Gastrocnemius medialis (tissue), 4 donors: ENCODE results near the gene PKHD1.

Experiments used
- CTCF ChIP-seq, 5 experiments: fragments of 450-650 bp in 3 of 5; fragments of 200-600 bp in 2 of 5; sonication (generic) in 2 of 5; IDR thresholded peaks in 4 of 5; conservative IDR thresholded peaks in 1 of 5; 1 replicate in 4 of 5; 2 replicates in 1 of 5; pipeline ENCODE4 v1.5.1; 2016 to 2019; ENCODE audit warnings: antibody characterized with exemption in 5 of 5, mild to moderate bottlenecking in 3 of 5, moderate library complexity in 3 of 5
- POLR2A ChIP-seq, 2 donors: fragments of 450-650 bp; IDR thresholded peaks; one replicate each; pipeline ENCODE4 v1.6.1; 2017; ENCODE audit warnings: antibody characterized with exemption in 2 of 2, mild to moderate bottlenecking in 2 of 2, moderate library complexity in 2 of 2

DNA sequence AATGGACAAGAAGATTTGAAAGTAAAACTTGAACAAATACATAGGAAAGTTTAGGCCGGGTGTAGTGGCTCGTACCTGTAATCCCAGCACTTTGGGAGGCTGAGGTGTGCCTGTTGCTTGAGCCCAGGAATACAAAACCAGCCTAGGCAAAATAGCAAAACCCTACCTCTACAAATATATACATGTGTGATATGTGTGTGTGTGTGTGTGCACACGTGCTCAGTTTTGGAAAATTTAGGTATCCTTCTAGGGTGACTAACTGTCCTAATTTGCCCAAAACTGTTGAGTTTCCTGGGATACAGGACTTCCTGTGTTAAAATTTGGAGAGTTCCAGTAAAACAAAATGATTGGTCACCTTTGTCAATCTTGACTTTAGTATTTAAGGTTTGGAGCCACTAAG is 503.2 kb downstream of the PKHD1 start:
- TF ChIP-seq CTCF (IDR thresholded peaks at IDR 0.05 in 4 of 5, conservative IDR thresholded peaks at IDR 0.05 in 1 of 5): no peak
- TF ChIP-seq POLR2A (IDR thresholded peaks at IDR 0.05): no peak
